Breast epithelium (tissue), 3 donors: ENCODE measurements around the gene CNTD1.

Experiments used
- CTCF ChIP-seq, 3 donors: fragments of 450-650 bp; IDR thresholded peaks; one replicate each; pipeline ENCODE4 v1.5.1; 2016 to 2017; ENCODE audit warnings: antibody characterized with exemption in 3 of 3, mild to moderate bottlenecking in 3 of 3, moderate library complexity in 3 of 3
- POLR2A ChIP-seq: fragments of 450-650 bp; IDR thresholded peaks from one replicate; pipeline ENCODE4 v1.6.1; 2016; ENCODE audit warnings: antibody characterized with exemption, mild to moderate bottlenecking, moderate library complexity
- POLR2AphosphoS5 ChIP-seq, 3 donors: sonication (generic); formaldehyde crosslinking; IDR thresholded peaks; one replicate each; pipeline ENCODE4 v1.6.1; 2017; ENCODE audit warnings: antibody characterized with exemption in 3 of 3

- TF ChIP-seq CTCF (IDR thresholded peaks at IDR 0.05) (no peak), POLR2A (no peak), POLR2AphosphoS5 (IDR thresholded peaks at IDR 0.05) (no peak)
Measured at GRCh38 chr17:42751628-42752027, 47.0 kb upstream of the CNTD1 start.
